CD4-positive, alpha-beta T cell treated with Interleukin-4 for 1 hour (primary cell): Measurements from ENCODE around the gene SPATC1L.
"Not testable (repeated sequence)": the region's sequence is repeated elsewhere in the genome, so short reads cannot be mapped to it uniquely, and the experiment has no call there.

Experiments used
- DNase-seq, 2 donors: peaks; one replicate each; pipeline ENCODE4 v3.0.0-alpha.2; 2020 to 2022

The SPATC1L gene

DNA sequence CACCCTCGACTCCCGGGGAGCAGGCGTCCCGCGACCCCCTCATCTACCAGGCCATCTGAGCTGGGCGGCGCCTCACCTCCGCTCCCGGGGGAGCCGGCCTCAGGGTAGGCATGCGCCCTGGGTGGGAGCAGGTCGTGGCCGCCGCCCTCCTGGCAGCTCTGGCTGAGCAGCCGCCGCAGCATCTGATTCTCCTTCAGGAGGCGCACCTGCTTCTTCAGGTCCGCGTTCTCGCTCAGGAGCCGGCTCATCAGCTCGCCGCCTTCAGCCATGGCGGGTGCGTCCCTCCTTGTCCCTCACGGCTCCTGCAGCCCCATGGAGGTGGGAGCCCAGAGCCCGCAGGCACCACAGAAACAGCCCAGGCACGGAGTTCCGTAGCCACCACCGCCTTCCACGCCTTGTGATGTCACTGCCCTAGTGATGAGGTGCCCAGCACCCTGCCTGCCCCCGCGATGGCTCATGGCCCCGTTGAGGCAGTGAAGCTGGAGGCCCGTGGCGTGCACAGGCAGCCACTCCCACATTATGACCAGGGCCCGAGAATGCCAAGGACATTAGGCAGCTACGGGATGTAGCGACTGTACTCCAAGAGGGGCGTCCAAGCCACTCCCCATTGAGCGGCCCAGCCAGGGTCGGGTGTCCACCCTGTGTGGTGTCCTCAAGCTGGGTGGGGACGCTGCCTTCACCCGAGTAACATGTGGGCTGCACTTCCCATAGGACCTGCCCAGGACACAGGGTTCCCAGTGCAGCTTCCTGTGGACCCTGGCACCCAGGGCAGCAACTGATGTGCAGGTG is 1.5 kb downstream of the SPATC1L start:
- DNase-seq: no peak

DNA sequence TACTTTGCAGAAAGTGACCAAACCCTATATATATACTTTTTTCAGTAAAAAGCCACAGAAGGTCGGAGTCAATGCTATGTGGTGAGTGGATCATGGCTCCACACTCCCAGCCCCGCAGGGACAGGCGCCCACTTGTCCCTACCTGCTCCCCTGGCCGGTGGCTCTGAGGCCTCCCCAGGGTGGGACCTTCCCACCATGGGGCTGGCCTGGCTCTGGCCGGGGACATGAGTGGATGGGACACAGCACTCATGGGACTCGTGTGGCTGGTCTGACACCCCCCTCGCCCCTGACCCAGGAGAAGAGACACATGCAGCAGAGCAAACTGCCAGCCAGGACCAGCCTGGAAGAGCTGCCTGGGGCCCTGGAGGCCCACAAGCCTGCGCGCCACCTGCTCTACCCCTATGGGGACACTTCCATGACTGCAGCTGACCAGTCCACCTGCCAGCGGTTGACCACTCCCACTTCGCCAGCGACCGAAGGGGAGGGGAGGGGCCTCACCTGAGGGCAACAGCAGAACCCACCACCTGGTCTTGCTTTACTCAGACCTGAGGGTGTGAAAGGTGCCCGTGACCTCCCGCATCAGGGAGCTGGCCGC is 2.2 kb downstream of the SPATC1L start:
- DNase-seq: no peak

GRCh38 chr21:46181436-46181835 is 2.8 kb downstream of the SPATC1L start:
- no peak for DNase-seq

DNA sequence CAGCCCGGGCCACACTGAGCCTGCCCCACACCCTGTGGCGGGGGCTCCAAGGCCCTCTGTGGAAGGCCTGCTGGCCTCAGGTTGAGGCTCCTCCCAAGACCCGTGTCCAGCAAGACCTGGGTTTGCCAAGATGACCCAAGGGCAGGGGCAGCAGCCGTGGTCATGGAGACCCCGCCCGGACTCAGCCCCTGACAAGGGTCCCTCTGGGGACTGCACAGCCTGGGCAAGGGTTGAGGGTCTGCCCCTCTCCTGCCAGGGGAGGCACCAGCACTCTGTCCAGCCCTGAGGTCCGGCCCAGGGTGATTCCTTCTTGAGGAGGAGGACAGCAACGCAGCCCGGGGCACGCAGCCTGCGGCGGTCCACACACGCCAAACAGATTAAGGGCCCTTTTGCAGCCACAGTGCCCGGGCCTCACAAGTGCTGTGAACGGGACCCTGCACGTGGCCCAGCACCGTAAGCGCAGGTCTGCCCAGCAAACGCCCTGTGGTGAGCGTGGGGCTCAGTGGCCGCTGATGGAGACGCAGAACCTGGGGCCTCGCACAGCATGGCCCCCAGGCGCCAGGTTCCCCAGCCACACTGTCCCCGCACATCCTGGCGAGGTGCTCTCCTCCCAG is 3.4 kb downstream of the SPATC1L start:
- DNase-seq: no peak

DNA sequence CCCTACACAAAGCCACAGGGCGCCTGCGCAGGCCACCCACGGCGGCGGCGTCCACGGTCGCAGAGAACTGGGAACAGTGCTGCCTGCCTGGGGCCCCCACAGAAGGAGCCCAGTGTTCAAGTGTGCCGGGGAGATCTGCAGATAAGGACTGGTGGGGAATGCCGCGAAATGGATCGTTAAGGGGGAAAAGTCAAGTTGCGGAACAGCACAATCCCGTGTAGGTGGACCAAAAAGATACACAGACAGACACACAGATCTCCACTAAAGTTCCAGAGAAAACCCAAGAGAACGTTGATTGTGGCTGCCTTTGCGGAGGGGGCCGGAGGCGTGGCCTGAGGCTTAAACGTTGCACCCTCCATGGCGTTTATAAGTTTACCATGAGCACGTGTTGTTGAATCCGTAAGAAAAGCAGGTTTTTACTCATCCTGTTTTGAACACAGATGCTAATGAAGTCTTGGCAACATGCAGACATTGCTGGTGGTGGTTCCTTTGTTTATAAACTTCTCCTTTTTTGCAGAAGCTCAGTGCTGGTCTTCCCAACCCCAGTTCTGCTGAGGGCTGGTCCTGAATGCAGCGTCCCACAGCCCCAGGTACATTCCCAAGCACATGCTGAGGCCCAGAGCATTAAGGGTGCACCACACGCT is 4.1 kb downstream of the SPATC1L start:
- DNase-seq: no peak

- DNase-seq: no peak
Measured at GRCh38 chr21:46179708-46180078, 4.6 kb downstream of the SPATC1L start.

GRCh38 chr21:46178961-46179360 is 5.3 kb downstream of the SPATC1L start:
- DNase-seq: no peak

DNA sequence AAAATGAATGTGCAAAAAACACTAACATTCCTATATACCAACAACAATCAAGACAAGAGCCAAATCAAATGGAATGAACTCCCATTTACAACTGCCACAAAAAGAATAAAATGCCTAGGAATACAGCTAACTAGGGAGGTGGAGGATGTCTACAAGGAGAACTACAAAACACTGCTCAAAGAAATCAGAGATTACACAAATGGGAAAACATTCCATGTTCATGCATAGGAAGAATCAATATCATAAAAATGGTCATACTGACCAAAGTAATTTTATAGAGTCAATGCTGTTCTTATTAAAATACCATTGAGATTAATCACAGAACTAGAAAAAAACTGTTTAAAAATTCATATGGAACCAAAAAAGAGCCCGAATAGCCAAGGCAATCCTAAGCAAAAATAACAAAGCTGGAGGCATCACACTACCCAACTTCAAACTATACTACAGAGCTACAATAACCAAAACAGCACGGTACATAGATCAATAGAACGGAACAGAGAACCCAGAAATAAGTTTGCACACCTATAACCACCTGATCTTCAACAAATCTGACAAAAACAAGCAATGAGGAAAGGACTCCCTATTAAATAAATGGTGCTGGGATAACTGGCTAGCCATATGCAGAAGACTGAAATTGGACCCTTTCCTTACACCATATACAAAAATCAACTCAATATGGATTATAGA is 7.7 kb downstream of the SPATC1L start:
- DNase-seq: not testable (repeated sequence)

DNA sequence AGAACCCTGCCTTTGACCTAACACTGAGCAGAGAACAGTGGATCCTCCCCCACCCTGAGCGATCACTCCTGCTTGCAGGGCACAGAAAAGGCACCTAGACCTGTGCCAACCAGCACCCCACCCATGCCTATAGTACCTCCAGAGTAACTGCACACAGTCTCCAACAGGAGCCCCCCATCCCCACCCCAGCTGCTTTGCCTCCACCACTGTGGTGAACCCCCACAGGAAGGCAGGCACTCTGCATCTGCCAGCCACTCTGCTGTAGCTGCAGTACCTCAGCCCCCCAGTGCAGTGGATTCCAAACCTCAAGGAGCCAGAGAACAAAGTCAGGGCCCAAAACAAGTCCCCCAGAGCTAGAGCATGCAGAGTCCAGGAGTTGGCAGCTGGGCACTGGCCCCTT is 10.7 kb downstream of the SPATC1L start:
- DNase-seq: no peak

GRCh38 chr21:46172863-46173528 is 11.3 kb downstream of the SPATC1L start:
- DNase-seq: no peak

DNA sequence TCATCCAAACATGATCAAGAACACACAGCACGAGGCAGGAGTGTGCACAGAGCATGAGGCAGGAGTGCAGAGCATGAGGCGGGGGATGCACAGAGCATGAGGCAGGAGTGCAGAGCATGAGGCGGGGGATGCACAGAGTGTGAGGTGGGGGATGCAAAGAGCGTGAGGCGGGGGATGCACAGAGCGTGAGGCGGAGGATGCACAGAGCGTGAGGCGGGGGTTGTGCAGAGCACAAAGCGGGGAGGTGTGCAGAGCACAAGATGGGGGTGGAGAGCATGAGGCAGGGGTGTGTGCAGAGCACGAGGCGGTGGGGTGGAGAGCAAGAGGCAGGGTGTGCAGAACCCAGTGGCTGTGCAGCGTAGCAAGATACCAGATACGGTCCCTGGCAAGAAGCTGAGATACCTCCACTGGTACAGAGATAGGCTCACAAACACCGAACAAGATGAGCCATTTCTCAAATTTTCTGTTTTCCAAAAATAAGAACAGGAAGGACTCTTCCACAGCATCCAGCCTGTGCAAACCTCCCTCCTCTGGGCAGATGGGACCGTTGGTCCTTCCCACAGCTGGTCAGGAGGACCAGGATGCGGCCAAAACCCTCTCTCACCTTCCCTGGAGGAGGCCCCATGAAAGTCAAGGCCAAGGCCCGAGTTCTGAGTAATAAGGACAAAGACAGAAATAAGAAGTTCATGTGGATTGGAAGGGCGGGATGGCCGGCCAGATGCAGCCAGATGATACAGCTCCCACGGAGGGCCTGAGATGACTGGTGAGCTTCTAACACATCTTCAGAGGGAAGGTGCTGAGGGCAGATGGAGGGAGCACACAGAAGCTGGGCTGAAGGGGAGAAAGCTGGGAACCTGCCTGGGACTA is 12.0 kb downstream of the SPATC1L start:
- DNase-seq: no peak

GRCh38 chr21:46171585-46171984 is 12.7 kb downstream of the SPATC1L start:
- DNase-seq: no peak

GRCh38 chr21:46170436-46171193 is 13.6 kb downstream of the SPATC1L start:
- peak; percentile 61 to 65 for DNase-seq

DNA sequence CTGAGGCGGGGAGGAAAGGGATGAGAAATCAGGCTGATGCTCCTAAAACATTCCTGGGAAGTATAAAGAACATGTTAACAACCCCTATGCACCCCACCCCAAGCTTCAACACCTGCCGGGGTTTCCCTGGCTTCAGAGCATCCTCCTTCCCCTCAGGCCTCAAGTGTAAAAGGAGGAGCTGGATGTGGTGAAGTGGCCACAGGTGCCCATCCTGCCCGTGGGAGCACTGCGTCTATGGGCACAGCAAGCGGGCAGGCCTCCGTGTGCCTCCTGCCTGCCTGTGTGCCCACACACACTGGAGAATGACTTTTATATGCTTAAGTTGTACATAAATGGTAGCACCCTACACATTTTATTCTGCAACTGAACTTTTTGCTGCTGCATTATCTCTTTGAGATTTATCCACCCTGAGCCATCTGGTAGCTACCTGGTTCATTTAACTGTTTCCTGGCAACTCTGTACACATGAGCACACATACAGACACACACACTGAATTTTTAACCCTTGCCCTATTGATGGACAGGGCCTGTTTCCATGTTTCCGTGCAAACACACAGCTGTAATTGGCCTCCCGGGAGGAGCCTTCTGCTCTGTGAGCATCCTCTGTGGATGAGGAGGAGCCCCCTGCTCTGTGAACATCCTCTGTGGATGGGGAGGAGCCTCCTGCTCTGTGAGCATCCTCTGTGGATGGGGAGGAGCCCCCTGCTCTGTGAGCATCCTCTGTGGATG is 15.4 kb downstream of the SPATC1L start:
- DNase-seq: no peak

- no peak for DNase-seq
Measured at GRCh38 chr21:46168238-46168637, 16.0 kb downstream of the SPATC1L start.

DNA sequence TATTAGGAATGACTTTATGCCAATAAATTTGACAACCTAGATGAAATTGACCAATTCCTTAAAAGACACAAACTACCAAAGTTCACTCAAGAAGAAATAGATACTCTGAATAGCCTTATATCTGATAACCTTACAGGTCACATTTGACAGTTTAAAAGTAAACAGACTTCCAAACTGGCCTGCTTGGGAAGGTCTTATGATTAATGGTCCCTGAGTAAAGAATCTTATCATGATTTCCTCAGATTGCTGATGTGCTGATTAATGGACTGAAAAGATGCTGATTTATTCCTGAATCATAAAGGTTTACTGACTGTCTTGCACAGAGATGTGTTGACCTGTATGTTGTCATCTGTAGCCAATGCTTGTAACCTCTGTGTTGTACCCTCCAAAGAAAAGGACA is 19.2 kb downstream of the SPATC1L start:
- DNase-seq: no peak

GRCh38 chr21:46163380-46163779 is 20.9 kb downstream of the SPATC1L start:
- no peak for DNase-seq

- no peak for DNase-seq
Measured at GRCh38 chr21:46161633-46162592, 22.3 kb downstream of the SPATC1L start.
